Lung microvascular endothelial cell (primary cell): Measurements from ENCODE around the gene PHLDB2. TPM values are rescaled to one million over a fixed set of nuclear protein-coding genes. Genes with fewer than 3 reads are reported as not detected.
A peak's percentile ranks its signal among the peaks of the same experiment; 100 is the strongest.
"Not testable (repeated sequence)": the region's sequence is repeated elsewhere in the genome, so short reads cannot be mapped to it uniquely, and the experiment has no call there.

ENCODE experiments used
- DNase-seq, 2 donors: peaks; one replicate each; pipeline versions ENCODE4 v3.0.0 to v3.0.0-alpha.2; 2010; ENCODE audit warnings: low read depth in 2 of 2
- total RNA-seq: library from RNA; depleted of rRNA; stranded (reverse); fragments of >200 nt; gene quantifications from 2 replicates; pipeline ENCODE4 v1.2.1, GENCODE V29; 2014

PHLDB2 gene
- total RNA-seq, result 32.5 and 50.6 TPM in 2 replicates

DNA sequence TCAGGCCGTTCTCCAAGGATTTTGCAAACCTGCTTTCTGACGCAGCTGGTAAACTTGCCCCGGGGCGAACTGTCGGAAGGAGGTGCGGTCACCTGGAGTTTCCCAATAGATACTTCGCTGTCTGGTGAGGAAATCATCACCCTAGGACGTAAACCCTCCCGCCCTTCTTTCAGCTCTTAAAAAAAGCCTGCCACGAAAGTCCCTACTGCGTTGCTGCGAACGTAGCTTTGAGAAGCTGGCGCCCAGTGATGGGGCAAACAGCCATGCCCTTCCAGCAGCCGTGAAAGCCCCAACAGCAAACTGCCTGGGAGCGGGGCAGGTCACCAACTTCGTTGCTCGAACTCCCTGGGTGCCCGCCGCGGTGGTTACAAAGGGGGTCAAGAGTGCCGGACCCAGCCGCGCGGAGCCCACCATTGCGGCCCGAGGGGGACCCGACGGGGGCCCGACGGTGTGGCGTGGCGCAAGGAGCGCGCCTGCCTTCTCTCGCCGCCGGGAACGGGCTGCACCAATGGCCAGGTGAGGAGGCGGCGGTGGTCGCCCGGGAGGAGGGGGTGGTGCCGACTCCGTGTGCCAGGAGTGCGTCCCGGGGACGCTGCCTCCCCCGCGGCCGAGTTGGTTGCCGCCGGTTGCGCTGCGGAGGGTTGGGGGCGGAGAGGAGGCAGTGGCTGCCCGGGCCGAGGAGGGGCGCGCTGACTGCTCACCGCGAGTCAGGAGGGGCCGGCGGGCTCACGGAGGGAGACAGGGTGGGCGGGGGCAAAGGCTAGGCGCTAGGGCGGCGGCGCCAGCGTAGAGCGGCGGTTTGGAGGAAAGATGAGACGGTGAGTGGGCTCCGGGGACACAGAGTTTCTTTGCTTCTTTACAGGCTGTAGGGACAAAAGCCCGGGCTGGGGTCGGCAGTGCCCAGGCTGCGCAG is at the start of gene PHLDB2:
PHLDB2 (plus strand) TSS at position 205 of the 913 bp plus-strand sequence. CDS start 24,813 bp downstream, outside the sequence.
- DNase-seq, result peak; percentile 87 to 89

DNA sequence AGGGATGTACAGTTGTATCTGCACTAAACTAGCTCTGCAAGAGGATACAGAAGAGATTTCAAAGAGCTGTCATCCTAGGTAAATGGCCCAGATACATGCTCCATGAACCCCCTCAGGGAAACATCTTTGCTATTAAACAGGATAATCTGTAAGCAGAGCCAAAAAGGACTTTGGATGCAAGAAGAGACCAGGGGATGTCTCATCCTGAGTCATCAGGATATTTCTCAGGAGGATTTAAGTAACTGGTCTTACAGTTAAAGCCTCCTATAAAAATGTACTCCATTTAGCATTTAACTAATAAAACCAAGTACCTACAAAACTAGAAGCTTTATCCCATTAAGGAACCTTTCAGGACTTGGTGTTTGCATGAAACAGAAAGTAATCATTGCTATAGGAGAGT is 48.2 kb upstream of the PHLDB2 start:
- peak in 1 of 2 donors; percentile 73 for DNase-seq

DNA sequence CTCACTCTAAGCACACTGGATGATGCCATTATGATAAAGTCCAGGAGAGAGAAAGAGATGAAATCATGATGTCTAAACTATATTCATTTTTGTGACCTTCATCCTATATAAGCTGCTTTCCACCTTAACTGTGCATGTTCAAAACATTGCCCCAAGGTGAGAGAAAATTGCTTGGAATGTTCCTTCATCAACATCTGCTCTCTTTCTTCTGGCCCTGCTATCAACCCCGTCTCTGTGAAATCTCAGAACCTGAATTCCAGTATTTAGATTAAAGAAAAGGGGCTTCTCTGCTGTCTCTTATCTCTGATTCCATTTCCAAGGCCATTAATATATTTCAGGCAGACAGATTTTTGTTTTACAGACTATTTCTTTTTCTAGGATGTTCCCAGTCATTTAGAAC is 47.3 kb upstream of the PHLDB2 start:
- no peak for DNase-seq

DNA sequence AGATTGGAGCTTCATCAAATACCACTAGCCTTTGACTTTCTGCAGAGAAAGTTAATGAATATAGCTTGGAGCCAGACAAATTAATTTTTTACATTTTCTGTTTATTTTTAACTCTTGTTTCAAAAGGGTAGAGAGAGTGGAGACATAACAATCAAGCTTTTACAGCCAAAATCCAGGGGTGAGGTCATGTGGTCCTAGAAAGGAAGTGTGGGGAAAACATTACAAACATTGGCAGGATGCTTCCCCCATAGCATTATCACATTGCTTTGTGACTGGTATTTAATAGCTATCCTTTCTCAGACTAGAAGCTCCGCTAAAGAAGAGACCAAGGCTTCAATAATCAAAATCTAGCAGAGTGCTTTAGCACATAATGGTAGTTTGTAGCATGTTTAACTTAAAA is 46.4 kb upstream of the PHLDB2 start:
- peak; percentile 43 to 55 for DNase-seq

DNA sequence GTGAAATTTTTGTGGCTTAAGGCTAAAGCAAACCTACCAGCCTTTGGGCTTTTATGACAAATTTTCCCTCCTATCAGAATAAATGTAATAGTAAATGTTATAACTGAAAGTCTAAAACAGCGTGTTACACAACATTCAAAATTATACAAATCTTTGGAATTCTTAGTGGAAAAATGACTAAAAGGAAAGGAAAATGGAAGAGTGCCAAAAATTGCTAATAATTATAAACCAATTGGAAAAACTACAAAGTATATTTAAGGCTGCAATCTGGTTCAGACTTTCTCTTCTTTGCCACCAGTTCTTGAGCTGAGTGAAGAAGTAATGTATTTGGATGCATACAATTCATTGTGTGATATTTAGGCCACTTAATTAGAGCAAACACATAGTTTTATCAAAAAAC is 45.6 kb upstream of the PHLDB2 start:
- peak in 1 of 2 donors; percentile 46 for DNase-seq

DNA sequence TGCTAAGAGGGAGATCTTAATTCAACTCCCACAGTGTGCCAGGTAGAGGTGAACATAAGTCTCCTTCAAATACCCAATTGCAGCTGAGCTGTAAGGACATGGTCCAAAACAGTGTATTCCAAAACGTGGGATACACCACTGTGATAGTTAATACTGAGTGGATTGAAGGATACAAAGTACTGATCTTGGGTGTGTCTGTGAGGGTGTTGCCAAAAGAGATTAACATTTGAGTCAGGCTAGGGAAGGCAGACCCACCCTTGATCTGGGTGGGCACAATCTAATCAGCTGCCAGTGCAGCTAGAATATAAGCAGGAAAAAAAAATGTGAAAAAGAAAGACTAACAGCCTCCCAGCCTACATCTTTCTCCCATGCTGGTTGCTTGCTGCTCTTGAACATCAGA is 45.1 kb upstream of the PHLDB2 start:
- DNase-seq, result no peak

DNA sequence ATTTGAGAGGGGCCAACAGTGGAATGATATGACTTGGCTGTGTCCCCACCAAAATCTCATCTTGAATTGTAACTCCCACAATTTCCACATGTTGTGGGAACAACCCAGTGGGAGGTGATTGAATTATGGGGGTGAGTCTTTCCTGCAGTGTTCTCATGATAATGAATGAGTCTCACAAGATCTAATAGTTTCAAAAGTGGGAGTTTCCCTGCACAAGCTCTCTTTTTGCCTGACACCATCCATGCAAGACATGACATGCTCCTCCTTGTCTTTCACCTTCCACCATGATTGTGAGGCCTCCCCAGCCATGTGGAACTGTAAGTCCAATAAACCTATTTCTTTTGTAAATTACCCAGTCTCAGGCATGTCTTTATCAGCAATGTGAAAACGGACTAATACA is 42.3 kb upstream of the PHLDB2 start:
- DNase-seq, result not testable (repeated sequence)

DNA sequence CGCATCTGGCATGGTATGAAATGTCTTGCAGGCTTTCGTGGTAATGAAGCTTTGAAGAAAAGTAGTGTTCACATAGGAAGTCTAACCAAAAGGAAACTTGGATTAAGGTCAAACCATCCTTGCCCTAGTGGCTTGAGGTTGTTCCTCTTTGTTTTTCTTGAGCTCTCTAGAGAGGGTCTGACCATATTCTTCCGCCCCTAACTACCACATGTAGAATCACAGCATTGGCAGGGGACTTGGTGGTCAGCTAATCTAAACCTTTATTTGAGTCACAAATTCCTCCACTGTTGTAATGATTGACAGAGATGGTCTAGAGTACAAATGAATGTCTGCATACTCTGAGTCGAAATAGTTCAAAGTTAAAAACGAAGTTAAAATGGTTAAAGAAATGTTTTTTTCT is 39.1 kb upstream of the PHLDB2 start:
- no peak for DNase-seq

DNA sequence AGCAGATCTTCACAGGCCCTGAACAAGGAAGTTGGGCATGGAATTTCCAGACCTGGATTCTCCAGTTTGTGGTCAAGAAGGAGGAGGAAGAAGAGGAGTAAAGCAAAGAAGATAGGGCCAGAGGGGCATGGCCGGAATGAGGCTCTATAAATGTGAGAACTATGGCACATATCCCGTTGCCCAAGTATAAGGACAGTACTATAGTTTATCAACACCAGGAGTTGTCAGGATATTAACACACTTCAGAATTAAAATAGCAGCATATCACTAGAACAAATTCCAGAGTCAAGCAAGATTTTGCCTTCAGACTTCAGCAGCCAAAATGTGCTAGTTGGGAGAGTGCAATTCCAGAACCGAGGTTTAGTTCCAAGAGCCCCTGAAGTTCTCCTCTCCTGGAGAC is 38.4 kb upstream of the PHLDB2 start:
- no peak for DNase-seq

DNA sequence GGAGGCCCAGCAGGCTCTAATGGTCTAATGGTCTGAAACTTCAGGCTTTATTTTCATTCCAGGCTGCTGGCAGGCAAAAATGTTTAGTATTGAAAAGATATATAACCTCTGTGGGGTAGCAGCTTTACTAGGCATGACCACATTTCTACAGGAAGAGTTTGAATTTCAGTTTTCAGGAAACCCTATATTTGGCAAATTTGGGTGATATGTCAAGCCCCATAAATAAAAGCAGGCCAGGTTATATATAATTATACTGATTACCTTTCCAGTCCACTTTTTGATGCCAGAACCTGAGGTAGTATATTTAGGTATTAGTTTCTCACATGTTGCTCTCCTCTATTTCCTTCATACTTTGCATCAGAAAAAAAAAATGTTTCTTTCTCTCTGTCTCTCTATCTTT is 37.2 kb upstream of the PHLDB2 start:
- DNase-seq, result no peak

DNA sequence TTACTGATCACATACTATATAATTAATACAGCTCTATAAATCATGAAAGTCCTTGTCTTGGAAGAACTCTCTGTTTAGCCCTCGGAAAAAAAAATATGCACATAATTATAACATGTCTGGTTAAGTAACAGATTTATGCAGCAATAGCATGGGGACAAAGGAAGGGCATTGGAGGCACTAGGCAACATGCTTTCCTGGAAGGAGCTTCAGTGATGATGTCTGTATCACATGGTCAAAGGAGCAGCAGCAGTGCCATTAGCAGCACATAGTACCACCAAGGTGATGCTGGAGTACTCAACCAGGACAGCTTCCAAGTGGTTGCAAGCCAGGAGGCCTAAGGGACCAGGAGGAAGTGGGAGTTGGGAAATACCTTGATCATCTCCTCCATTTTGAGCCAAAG is 36.3 kb upstream of the PHLDB2 start:
- no peak for DNase-seq

DNA sequence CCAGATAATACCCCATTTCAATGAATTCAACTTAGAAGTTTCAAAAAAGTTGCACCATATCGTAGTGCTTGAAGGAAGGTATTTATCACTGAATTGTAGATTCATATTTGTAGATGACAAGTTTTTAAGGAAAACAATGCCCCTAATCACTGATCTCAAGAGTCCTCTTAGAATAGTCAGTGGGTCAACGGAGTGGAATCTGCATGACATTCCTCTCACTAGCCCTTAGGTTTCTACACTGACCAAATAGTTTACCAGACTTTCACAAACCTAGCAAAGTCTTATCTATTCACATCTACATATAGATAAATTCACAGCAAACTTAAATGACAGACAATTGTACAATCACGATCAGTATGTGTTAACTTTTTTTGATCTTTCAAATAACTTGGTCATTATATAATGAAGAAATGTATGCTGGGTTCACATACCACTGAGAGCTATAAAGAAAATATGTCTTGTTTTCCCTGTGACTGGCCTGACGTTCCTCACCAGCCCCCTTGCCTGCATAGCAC is 35.7 kb upstream of the PHLDB2 start:
- no peak for DNase-seq

DNA sequence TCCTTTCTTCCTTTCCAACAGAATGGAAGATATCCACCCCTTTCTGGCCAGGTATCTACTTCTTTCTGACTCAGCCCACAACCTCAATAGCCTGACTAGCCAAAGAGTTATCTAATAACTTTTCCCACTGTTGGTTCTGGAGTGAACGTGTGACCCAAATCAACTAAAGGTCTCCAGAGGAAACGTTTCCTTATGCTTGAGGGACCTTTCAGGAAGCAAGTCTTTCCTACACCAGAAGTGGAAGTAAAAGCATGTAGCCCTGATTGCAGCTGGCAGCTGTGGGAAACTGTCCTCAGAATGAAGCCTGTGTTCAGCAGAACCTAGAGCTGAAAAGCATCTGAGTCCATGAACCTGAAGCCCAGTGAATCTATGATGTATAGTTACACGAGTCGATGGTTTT is 34.7 kb upstream of the PHLDB2 start:
- DNase-seq, result peak in 1 of 2 donors; percentile 58

DNA sequence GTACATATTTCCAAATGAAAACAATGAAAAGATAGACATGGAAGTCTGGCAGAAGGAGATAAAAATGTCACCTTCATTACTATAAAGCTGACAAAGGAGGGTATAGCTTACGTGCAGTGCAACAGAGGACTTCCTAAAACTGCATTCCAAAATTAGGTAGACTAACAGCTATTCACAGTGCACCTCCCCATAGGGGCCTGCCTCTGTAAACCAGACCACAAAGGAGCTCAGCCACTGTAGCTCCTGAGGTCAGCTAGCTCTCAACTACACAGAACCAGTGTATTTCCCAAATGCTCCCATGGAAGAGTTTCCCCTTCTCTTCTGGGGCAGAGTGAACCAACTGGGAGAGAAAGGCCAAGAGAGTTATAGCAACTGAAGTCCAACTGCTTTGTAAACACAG is 31.2 kb upstream of the PHLDB2 start:
- no peak for DNase-seq

DNA sequence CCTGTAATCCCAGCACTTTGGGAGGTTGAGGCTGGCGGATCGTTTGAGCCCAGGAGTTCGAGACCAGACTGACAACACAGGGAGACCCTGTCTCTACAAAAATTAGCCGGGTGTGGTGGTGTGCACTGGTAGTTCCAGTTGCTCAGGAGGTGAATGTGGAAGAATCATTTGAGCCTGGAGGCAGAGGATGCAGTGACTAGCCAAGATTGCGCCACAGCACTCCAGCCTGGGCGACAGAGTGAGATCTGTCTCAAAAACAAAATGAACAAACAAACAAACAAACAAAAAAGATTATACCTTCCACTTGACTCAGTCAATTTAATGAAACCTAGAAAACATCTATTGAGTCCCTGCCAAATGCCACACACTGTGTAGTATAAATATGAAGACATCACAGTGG is 30.5 kb upstream of the PHLDB2 start:
- no peak for DNase-seq

DNA sequence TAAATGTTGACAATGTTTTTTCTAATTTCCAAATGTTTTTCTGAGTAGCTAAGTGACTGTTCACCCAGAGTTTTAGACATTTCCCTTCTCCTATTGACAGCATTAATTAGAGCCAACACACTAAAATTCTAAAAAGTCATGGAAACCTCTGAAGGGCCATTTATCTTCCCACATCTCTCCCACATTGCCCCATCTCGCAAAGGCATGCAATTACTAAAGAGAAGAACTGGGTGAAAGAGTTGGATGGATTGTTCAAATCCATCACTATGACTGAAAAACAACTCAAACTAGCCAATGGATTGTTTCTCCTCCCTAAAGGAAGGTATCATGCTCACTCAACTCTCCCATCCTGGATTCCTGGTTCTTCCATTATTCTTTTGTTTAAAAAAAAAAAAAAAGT is 30.0 kb upstream of the PHLDB2 start:
- DNase-seq, result no peak

DNA sequence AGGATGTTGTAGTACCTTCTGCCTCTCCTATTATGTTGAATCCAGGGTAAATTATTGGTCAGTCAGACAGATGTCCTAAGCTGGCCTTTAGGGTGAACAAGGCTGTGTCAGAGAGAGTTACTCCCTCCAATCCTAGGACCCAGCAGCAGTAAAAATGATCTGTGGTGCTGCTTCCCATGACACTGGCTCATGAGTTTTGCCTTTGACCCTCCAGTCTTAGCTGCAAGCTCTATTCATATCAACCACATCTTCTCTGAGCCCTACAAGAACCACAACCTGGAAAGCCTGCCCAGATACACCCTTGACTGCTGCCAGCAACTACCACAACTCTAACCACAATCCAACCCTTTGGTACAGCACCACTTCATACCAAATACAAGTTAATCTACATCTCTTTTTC is 27.2 kb upstream of the PHLDB2 start:
- DNase-seq, result no peak

DNA sequence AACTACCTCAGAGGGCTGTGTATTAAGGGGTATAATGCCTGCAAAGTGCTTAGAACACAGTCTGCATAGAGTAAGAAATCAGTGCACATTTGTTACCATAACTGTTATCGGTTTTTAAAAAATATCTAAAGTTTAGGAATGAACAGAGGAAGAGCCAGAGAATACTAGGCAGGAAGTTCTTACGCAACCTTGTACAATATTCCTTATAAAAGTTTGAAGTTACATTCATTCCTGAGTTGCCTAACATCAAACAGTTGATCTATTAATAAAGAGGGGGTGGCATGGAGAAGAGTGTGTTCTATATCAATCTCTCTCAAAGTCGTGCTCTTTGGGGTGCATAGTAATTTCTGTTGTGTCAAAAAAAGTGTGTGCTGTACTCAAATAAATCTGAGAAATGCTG is 22.0 kb upstream of the PHLDB2 start:
- DNase-seq, result no peak

DNA sequence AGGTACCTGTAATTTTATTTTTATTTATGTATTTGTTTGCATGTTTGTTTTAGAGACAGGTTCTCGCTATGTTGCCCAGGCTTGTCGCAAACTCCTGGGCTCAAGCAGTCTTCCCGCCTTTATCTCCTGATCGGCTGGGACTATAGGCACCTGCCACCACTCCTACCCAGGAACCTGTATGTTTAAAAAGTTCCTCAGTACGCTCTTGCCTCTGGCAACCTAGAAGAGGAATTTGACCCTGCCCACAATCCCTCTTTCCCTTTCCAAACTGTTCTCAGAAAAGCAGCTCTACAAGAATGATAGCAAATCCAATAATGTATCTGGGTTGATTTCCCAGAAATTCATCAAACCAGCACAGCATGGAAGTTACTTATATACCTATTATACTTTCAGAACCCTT is 20.9 kb upstream of the PHLDB2 start:
- DNase-seq, result no peak

DNA sequence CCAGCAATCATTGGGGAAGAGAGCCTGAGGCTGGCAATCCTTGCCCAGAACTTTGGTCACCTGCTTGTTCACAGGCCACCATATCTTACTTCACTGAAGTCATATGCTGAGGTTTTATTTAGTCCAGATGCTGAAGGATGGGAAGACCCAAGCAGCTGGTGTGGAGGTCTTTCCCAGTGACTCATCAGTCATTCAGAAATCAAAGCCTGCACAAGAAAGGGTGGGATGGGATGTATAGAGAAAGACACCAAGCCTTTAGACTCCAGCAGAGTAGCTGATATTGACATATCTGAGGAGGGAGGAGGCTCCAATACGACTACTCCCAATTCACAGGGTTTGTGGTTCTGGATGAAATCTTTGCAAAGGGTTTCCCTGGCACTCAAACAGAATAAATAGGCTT is 13.0 kb upstream of the PHLDB2 start:
- DNase-seq, result peak in 1 of 2 donors; percentile 39

DNA sequence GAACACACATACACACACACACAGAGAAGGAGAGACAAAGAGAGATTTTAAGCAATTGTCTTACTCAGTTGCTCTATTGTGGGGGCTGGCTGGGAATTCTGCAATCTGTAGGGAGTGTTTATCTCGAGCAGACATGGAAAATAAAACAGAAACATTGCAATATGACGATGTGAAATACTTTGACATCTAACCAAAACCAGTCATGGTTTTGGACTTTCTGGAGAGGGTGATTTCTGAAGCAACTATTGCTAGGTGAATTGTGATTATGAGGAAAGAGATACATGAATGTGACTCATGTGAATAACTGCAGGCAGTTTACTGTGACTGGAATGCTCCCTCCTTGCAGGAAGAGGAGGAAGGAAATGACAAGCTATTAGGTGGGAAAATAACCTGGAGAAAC is 12.3 kb upstream of the PHLDB2 start:
- peak; percentile 84 to 88 for DNase-seq

DNA sequence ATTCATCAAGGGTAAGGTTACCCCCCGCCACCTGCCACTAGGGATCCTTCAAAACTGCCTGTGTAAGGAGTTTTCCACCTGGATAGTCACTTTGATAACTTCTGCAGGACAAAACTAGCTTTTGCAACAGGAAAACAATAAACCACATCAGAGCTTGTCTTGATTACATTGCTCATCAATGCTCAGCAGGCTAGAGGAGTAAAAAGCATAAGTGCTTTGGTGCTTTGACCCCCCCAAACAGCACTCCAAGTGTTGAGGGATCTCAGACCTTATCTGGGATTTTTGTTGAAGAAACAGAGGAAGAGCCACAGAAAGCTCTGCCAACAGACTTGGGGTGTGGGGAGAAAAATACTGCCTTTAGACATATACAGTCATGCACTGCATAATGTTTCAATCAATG is 10.8 kb upstream of the PHLDB2 start:
- no peak for DNase-seq

DNA sequence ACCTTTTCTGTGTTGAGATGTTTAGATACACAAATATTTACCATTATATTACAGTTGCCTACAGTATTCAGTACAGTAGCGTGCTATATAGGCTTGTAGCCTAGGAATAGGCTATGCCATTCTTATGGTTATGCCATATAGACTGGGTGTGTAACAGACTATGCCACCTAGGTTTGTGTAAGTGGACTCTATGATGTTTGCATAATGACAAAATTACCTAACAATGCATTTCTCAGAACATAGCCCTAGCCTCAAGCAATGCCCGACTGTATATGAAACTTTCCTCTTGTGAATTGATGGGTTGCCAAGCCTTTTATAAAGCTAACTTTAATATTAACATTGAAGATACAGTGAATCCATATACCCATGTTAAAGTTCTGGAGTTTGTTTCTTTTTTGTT is 10.3 kb upstream of the PHLDB2 start:
- DNase-seq, result no peak
